ENCODE results near the gene TST. TPM values are rescaled to one million over a fixed set of nuclear protein-coding genes. Genes with fewer than 3 reads are reported as not detected.

Gene TST
- total RNA-seq (10 to 100 TPM; 10.3 to 27.1 (median 12.3) TPM), polyA plus RNA-seq (10 to 100 TPM; 10.8 to 21.0 (median 16.2) TPM)
- long read RNA-seq, donor 1, partial matches to known transcripts, result 20 of 32 reads
- long read RNA-seq, donor 1, other reads (novel, unspliced or antisense), result 5 of 32 reads
- long read RNA-seq, donor 2, partial matches to known transcripts, result 25 of 39 reads
- long read RNA-seq, donor 2, other reads (novel, unspliced or antisense), result 6 of 39 reads

GRCh38 chr22:37019309-37020191, at the start of gene TST, which contains the start of gene MPST:
Gene TST (minus strand): TSS chr22:37019447. CDS start chr22:37018732, 715 bp downstream.
Gene MPST (plus strand): TSS chr22:37019742. CDS start chr22:37019837, 95 bp downstream.
- H3K4me1 ChIP-seq, result peaks cover 5 to 61% (median 40%) of the 10 kb centered on the region in 6 donors
- intact Hi-C loops (cut with DNase I; ENCODE audit: low total_unique reads), result no loop called here

GRCh38 chr22:37068859-37069258, 49.6 kb upstream of the TST start:
- no peak for DNase-seq
- Histone ChIP-seq H3K36me3 (no peaks in the 10 kb centered on the region), H3K4me3 (no peak overlapping the region), H3K27ac (no peak overlapping the region), H3K9me3 (no peaks in the 10 kb centered on the region), H3K4me1 (peaks cover 0 to 5% (median 0%) of the 10 kb centered on the region in 6 donors), H3K27me3 (replicated peaks in 1 of 7) (peaks cover 0 to 51% (median 21%) of the 10 kb centered on the region in 7 donors)
- 3 to 7% (median 4%) methylated on average over 25 to 36 of the region's 36 CpGs for WGBS, 5 donors
- TF ChIP-seq POLR2A (IDR thresholded peaks at IDR 0.05), result no peak
- peak in 1 of 3 donors; percentile 37 for TF ChIP-seq POLR2AphosphoS5 (IDR thresholded peaks at IDR 0.05)
- intact Hi-C loops (cut with DNase I; ENCODE audit: low total_unique reads), result no loop called here

More at GRCh38 chr22:37019309-37020191, at the start of gene TST, which contains the start of gene MPST:
- no peaks in the 10 kb centered on the region for H3K9me3 ChIP-seq
- peaks cover 0 to 9% (median 1%) of the 10 kb centered on the region in 6 donors for H3K36me3 ChIP-seq
- H3K27me3 ChIP-seq (replicated peaks in 1 of 7), result peaks cover 0 to 6% (median 0%) of the 10 kb centered on the region in 7 donors
- 1% methylated on average over 18 to 107 of the region's 107 CpGs for WGBS, 5 donors
- peak; percentile 91 for DNase-seq
- H3K4me3 ChIP-seq, result peak within 1 kb of the TSS; percentile 60 to 94 (median 71)
- TF ChIP-seq, protein P1, sequence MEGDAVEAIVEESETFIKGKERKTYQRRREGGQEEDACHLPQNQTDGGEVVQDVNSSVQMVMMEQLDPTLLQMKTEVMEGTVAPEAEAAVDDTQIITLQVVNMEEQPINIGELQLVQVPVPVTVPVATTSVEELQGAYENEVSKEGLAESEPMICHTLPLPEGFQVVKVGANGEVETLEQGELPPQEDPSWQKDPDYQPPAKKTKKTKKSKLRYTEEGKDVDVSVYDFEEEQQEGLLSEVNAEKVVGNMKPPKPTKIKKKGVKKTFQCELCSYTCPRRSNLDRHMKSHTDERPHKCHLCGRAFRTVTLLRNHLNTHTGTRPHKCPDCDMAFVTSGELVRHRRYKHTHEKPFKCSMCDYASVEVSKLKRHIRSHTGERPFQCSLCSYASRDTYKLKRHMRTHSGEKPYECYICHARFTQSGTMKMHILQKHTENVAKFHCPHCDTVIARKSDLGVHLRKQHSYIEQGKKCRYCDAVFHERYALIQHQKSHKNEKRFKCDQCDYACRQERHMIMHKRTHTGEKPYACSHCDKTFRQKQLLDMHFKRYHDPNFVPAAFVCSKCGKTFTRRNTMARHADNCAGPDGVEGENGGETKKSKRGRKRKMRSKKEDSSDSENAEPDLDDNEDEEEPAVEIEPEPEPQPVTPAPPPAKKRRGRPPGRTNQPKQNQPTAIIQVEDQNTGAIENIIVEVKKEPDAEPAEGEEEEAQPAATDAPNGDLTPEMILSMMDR (IDR thresholded peaks at IDR 0.05 in 8 of 11, conservative IDR thresholded peaks at IDR 0.05 in 3 of 11), result peak in 2 of 11 experiments; percentile 29
- peak; percentile 21 to 68 (median 66) for TF ChIP-seq POLR2AphosphoS5 (IDR thresholded peaks at IDR 0.05)
- TF ChIP-seq POLR2A (IDR thresholded peaks at IDR 0.05), result peak in 1 of 3 donors; percentile 62
- peak within 1 kb of the TSS in 7 of 8 donors; percentile 51 to 87 (median 84) for H3K27ac ChIP-seq

- TF ChIP-seq POLR2A (IDR thresholded peaks at IDR 0.05) (no peak), POLR2AphosphoS5 (IDR thresholded peaks at IDR 0.05) (no peak)
- TF ChIP-seq, protein P1 (IDR thresholded peaks at IDR 0.05 in 8 of 11, conservative IDR thresholded peaks at IDR 0.05 in 3 of 11), result no peak
- intact Hi-C loops (cut with DNase I; ENCODE audit: low total_unique reads), result no loop called here
- Histone ChIP-seq H3K27me3 (replicated peaks in 1 of 7) (peaks cover 0 to 51% (median 21%) of the 10 kb centered on the region in 7 donors), H3K36me3 (peaks cover 0 to 5% (median 0%) of the 10 kb centered on the region in 6 donors), H3K4me1 (peaks cover 0 to 5% (median 0%) of the 10 kb centered on the region in 6 donors), H3K4me3 (no peak overlapping the region), H3K27ac (no peak overlapping the region), H3K9me3 (no peaks in the 10 kb centered on the region)
- 76 to 85% (median 81%) methylated on average over 10 of the region's 10 CpGs for WGBS, 5 donors
- no peak for DNase-seq
Observed at GRCh38 chr22:37067428-37067827, 48.2 kb upstream of the TST start.

DNA sequence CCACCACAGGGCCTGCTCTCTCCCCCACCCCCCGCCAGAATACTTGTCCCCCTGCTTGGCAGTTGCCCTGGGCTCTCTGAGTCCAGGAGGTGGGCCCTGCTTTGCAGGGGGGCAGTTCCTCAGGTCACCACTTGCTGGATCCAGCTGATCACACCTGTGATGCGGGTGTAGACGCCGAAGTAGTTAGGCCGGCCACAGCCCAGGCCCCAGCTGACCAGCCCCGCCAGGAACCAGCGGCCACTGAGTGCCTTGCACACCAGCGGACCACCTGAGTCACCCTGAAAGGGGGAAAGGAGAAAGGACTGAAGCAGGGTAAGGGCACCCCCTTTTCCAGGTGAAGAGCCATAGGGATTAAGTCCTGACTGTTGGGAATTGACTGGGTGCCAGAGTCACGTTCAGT, 46.7 kb upstream of the TST start:
- WGBS, 5 donors, result 86 to 95% (median 94%) methylated on average over 9 of the region's 9 CpGs
- TF ChIP-seq, protein P1 (IDR thresholded peaks at IDR 0.05 in 8 of 11, conservative IDR thresholded peaks at IDR 0.05 in 3 of 11), result no peak
- TF ChIP-seq POLR2AphosphoS5 (IDR thresholded peaks at IDR 0.05) (no peak), POLR2A (IDR thresholded peaks at IDR 0.05) (no peak)

More for the DNA sequence above, 46.7 kb upstream of the TST start:
- DNase-seq, result no peak
- H3K27ac ChIP-seq, result no peak overlapping the region
- H3K4me3 ChIP-seq, result no peak overlapping the region
- peaks cover 0 to 16% (median 0%) of the 10 kb centered on the region in 6 donors for H3K36me3 ChIP-seq
- H3K9me3 ChIP-seq, result no peaks in the 10 kb centered on the region
- H3K4me1 ChIP-seq, result peaks cover 0 to 5% (median 0%) of the 10 kb centered on the region in 6 donors
- intact Hi-C loops (cut with DNase I; ENCODE audit: low total_unique reads), result no loop called here
- H3K27me3 ChIP-seq (replicated peaks in 1 of 7), result peaks cover 0 to 44% (median 21%) of the 10 kb centered on the region in 7 donors
